GM12864 (cell line): ENCODE measurements around the gene CHD3.

ENCODE experiments used
- DNase-seq: peaks from one replicate; pipeline ENCODE4 v3.0.0-alpha.2; 2011; ENCODE audit warnings: low read depth
- H3K4me3 ChIP-seq: 2 replicates; pipeline ENCODE4 v1.5.1; 2011; ENCODE audit warnings: mild to moderate bottlenecking, low read depth, low read length, control low read depth
- CTCF ChIP-seq: IDR thresholded peaks from 2 replicates; pipeline ENCODE4 v1.5.1; 2011; ENCODE audit warnings: low read depth, mild to moderate bottlenecking, moderate library complexity, low read length, control low read depth, inconsistent platforms; ENCODE audit errors: missing control alignments

Gene CHD3

GRCh38 chr17:7850701-7851437 lies 37.7 kb upstream of the CHD3 start:
- no peak for TF ChIP-seq CTCF
- peak overlapping the region; percentile 53 for H3K4me3 ChIP-seq
- DNase-seq, result no peak

- peak overlapping the region; percentile 53 for H3K4me3 ChIP-seq
- peak; percentile 75 for DNase-seq
- TF ChIP-seq CTCF, result peak; percentile 99
These were observed 36.9 kb upstream of the CHD3 start for GRCh38 chr17:7851438-7852261.

GRCh38 chr17:7852262-7852670 lies 36.3 kb upstream of the CHD3 start:
- no peak for DNase-seq
- no peak for TF ChIP-seq CTCF
- H3K4me3 ChIP-seq, result no peak overlapping the region

GRCh38 chr17:7852919-7853690 lies 35.5 kb upstream of the CHD3 start:
- no peak overlapping the region for H3K4me3 ChIP-seq
- DNase-seq, result no peak
- no peak for TF ChIP-seq CTCF

- no peak for TF ChIP-seq CTCF
- no peak overlapping the region for H3K4me3 ChIP-seq
- no peak for DNase-seq
These were observed 34.9 kb upstream of the CHD3 start for GRCh38 chr17:7853691-7854038.

GRCh38 chr17:7854078-7854777 lies 34.4 kb upstream of the CHD3 start:
- no peak for DNase-seq
- no peak overlapping the region for H3K4me3 ChIP-seq
- TF ChIP-seq CTCF, result no peak
